H7 (cell line): Measurements from ENCODE around the gene ADD3. TPM values are rescaled to one million over a fixed set of nuclear protein-coding genes. Genes with fewer than 3 reads are reported as not detected.
"Not testable (repeated sequence)": the region's sequence is repeated elsewhere in the genome, so short reads cannot be mapped to it uniquely, and the experiment has no call there.

Experiments used
- DNase-seq: peaks from one replicate; pipeline ENCODE4 v3.0.0; 2012
- H3K27me3 ChIP-seq: 2 replicates; pipeline ENCODE4 v1.6.0; 2011; ENCODE audit warnings: mild to moderate bottlenecking, low read length; ENCODE audit not compliant: control insufficient read depth, insufficient read depth
- H3K36me3 ChIP-seq: replicated peaks from 2 replicates; pipeline ENCODE4 v1.5.1; 2011; ENCODE audit warnings: low read length; ENCODE audit not compliant: control insufficient read depth, insufficient read depth
- H3K4me3 ChIP-seq: 2 replicates; pipeline ENCODE4 v1.5.1; 2011; ENCODE audit warnings: low read depth, mild to moderate bottlenecking, control low read depth, low read length, moderate library complexity; ENCODE audit not compliant: insufficient read depth
- total RNA-seq: library from RNA; depleted of rRNA; stranded (reverse); fragments of >200 nt; shearing (Covaris generic); gene quantifications from 2 replicates; pipeline ENCODE4 v1.2.3, GENCODE V29; 2014

ADD3 gene
- total RNA-seq, 1 experiment from 2014 or later: 82.4 TPM

DNA sequence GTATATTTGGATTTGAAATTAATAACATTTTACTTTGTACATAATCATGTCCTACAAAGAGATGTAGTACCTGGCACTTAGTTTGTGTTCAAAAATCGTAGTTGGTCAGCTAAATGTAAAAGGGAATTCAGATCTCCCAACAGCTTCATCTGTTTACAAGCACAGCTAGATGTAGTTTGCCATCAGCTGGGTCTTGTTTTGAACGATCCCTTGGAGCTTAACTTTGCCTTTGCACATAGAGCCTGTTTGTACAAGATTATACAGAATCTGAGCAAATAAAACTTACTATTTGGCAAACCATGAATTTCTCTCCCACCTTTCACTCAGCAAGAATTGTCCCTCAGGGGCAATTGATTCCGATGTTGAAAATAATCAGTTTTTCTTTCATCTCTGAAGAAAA lies 36.1 kb upstream of the ADD3 start:
- H3K36me3 ChIP-seq: no peaks in the 10 kb centered on the region
- no peak for DNase-seq

DNA sequence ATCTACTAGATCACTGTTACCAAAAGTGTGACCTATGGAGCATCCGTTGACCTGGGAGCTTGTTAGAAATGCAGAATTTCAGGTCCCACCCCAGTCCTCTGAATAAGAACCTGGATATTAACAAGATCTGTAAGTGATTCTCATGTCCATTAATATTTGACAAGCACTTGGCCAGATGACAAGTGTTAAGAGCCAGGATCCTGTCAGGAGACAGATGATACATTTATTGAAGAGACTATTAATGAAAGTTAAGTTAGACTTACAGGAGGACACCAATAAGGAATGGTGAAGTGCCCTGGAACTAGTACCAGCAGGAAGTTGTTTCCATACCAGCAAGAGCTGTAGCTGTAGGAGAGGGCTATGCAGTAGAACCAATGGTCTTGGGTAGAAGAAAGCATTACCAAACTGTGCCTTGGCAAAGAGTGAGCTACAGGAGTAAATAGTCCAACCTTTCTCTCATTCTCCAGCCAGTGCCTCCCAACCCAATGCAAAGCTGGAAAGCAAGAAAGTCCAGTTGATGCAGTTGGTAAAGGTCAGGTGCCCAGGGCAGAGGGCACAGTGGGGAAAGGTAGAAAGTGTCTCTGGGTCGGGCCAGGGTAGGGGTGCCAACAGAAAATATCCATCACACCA lies 35.3 kb upstream of the ADD3 start:
- Histone ChIP-seq H3K36me3 (no peaks in the 10 kb centered on the region), H3K4me3 (no peak overlapping the region), H3K27me3 (no peaks in the 10 kb centered on the region)
- no peak for DNase-seq

More for the DNA sequence above, 36.1 kb upstream of the ADD3 start:
- H3K4me3 ChIP-seq: no peak overlapping the region
- H3K27me3 ChIP-seq: no peaks in the 10 kb centered on the region

DNA sequence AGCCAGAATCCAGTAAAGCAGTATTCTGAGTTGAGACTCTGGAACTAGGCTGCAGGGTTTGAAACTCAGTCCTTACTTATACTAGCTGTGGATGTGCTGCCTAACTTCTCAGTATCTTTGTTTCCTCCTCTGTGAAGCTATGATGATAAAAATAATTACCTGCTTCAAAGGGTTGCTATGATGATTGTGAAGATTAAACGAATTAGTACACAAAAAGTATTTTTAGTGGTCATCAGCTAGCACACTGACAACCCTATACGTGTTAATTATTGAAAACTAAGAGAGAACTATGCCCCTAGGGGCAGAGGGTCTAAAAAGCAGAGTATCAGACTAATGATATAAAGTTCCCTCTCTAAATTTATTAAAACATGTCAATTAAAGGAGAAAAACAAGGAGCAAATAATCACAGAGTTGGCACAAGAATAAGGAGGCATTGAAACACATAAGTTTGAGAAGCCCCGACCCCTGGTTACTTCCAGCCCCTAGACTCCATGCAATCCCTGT lies 34.4 kb upstream of the ADD3 start:
- Histone ChIP-seq H3K4me3 (no peak overlapping the region), H3K36me3 (no peaks in the 10 kb centered on the region), H3K27me3 (no peaks in the 10 kb centered on the region)
- DNase-seq: no peak

DNA sequence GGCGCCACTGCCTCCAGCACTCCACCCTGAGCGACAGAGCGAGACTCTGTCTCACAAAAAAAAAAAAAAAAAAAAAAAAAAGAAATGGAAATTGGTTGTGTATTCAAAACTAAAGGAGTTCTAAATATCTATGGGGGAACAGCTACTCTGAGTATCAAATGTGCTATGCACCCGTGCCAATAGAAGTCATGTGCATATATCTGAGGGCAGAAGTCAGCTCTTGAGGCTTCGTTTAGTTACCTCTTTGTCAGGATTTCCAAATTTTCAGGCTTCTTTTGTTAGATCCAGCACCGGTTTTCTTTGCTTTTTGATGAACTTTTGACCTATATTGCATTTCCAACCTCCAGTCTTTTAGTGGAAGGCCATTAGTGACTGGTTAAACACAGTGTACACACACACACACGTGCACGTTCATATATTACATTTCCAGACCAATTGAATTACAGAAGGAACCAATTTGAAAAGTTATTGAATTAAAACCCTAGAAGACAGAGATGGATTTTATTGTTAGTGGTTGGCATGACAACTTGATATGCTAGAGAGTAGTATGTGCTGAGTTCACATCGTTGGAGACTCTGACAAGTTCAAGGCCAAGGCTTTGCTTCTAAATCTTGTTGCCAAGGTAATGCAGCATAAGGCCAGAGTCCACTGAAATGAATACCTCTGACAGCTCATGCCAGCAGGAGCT lies 33.1 kb upstream of the ADD3 start:
- H3K36me3 ChIP-seq: no peaks in the 10 kb centered on the region
- no peaks in the 10 kb centered on the region for H3K27me3 ChIP-seq
- no peak overlapping the region for H3K4me3 ChIP-seq
- no peak for DNase-seq

DNA sequence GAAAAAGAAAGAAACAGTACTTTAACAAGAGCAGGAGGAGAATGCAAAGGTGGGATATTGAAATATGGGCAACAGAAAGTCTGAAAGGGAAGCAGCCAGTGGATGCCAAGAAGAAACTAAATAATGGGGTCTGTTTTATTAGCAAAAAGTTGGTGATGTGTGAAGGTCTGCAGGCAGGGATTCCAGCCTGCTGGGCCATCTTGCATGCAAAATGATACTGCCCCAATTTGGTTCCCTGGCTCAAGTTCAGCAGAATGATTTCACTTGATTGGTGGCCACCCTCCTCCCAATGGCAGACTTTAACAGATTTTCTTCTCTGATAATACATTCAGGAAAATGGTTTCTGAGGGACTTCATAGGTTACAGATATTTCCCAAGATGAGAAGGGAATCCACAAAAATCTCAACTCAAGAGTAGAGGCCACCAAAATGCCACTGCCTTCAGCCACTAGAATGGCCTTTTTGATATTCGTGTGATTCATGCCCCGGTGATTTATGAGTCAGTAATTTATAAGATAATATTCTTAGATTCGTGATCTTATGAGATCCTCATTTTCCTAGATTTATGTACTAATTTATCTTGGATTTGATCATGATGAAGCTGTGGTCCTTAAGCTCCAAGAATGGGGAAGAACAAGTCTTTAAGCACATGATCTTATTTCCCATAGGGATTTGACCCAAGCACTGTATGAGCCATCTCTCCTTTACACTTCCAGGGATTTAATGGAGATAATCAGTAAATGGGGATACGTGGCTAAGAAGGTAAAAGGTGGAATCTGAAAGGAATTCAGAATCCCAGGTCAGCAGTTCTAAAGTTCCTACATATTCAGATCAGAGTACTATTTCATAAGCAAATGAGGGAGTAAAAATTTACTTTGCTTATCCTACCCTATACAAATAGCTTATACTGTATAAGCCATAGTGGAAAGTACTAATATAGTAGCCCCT lies 32.3 kb upstream of the ADD3 start:
- no peaks in the 10 kb centered on the region for H3K27me3 ChIP-seq
- no peaks in the 10 kb centered on the region for H3K36me3 ChIP-seq
- no peak for DNase-seq
- H3K4me3 ChIP-seq: no peak overlapping the region

DNA sequence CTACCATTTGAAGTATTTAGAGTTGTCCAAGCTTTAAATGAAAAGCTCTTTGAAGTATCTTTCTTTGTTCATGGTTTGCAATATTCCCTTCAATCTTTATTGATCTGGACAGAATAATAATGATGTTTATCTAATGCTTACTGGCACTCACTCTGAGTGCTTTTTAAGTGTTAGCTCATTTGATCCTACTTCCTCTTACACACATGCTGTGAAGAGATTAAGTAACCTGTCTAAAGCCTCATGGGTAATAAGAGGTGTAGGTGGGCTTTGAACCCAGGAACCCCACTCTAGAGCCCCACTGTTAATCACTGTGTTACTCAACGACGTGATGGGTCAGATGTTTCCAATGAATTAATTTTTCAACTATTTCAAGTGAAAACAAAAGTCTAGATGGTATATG lies 31.1 kb upstream of the ADD3 start:
- no peaks in the 10 kb centered on the region for H3K36me3 ChIP-seq
- H3K4me3 ChIP-seq: no peak overlapping the region
- H3K27me3 ChIP-seq: no peaks in the 10 kb centered on the region
- no peak for DNase-seq

DNA sequence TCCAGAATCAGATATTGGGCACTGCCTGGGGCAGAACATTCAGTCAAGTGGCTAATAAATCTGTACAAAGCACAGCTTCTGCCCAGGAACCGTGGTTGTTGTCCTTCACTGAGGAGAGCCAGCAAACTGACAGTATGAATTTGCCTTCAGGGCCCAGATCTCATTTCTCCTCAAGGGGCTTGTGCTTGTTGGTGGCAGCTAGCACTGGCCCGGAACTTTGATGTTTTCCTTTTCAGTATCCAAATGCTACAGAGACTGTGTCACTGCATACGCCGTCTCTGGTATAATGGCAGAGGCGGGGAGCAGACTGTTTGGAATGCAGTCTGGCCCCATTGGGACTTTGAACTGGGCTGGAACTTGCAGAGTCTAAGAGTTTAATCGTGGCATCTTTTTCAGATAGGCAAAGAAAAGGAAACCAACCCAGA lies 30.4 kb upstream of the ADD3 start:
- H3K27me3 ChIP-seq: no peaks in the 10 kb centered on the region
- no peak for DNase-seq
- H3K4me3 ChIP-seq: no peak overlapping the region
- H3K36me3 ChIP-seq: no peaks in the 10 kb centered on the region

DNA sequence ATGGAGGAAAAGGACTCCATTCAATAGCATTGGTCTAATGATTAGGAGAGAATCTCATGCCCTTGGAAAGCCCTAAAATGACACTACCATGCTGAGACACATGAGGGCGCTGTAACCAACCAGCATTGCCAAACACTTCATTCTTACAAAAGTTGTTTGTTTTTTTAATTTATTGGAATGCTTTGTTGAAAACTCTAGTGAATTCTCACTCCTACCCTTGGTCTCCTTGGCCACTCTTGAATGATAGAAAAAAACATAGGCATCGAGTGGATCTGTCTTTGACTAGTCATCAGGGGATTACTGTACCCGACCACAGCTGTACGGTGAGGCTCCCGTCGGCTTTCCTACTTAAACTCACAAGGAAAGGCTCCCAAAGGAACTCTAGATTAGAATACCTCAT lies 29.3 kb upstream of the ADD3 start:
- Histone ChIP-seq H3K27me3 (no peaks in the 10 kb centered on the region), H3K36me3 (no peaks in the 10 kb centered on the region), H3K4me3 (no peak overlapping the region)
- DNase-seq: peak; percentile 56

DNA sequence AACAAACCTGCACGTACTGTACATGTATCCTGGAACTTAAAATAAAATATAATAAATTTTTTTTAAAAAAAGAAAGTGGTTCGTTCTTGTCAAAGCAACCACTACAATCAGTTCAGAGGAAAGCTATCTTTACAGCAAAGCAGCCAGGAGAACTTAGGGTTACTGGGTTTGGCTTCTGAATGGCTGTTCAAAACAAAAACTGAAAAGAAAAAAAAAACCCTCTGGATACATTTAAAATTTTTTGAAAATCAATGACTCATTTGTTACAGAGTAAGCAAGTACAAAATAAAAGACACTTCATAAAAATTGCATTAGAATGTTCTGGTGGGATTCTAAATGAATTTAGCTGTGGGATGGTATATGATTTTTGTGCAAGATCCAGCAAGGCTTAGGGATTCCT lies 28.6 kb upstream of the ADD3 start:
- no peaks in the 10 kb centered on the region for H3K36me3 ChIP-seq
- DNase-seq: no peak
- H3K27me3 ChIP-seq: no peaks in the 10 kb centered on the region
- no peak overlapping the region for H3K4me3 ChIP-seq

DNA sequence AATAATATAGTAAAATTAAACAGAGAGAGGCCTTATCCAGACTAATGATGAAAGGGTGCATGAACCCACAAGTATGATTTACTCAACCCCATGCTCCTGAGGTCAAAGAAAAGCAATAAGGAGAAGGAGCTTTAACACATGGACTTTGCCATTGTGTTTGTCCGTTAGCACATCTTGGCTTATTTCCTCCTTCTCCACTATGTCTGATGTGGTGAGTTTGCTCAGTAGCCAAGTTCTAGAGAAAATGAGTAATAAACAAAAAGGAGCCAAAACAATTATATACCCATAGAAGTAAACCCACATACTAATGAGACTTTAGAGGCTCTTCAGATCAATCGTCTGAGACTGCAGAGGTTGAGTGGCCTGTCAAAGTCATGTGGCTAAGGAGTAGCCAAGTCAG lies 26.1 kb upstream of the ADD3 start:
- Histone ChIP-seq H3K27me3 (no peaks in the 10 kb centered on the region), H3K4me3 (no peak overlapping the region), H3K36me3 (no peaks in the 10 kb centered on the region)
- no peak for DNase-seq

DNA sequence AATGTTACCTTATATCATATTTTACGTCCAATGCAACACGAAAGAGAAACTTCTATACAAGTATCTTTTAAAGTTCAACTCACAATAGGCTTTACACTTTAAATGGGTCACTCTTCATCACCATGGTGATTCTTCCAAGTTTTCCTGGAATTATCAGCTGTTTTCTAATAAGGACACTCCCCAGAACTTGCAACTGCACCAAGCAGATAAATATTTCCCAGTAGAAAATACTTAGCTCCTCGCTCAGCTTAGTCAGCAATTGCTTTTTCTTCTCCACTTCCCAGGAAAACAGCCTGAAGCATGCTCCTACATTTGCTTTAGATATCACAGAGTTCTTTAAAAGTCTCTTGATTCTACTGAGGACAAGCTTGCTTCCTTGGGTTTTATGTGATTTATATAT lies 25.7 kb upstream of the ADD3 start:
- Histone ChIP-seq H3K27me3 (no peaks in the 10 kb centered on the region), H3K36me3 (no peaks in the 10 kb centered on the region), H3K4me3 (no peak overlapping the region)
- no peak for DNase-seq

DNA sequence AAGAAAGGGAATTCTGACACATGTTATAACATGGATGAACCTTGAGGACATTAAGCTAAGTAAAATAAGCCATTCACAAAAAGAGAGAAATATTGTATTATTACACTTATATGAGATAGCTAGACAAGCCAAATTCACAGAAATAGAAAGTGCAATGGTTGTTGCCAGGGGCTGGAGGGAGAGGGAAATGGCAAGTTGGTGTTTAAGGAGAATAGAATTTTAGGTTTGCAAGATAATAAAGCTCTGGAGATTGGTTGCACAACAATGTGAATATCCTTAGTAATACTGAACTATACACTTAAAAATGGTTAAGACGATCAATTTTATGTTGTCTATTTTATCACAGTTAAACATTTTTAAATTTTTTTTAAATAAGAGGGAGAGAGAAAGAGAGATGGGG lies 25.0 kb upstream of the ADD3 start:
- no peak overlapping the region for H3K4me3 ChIP-seq
- no peaks in the 10 kb centered on the region for H3K36me3 ChIP-seq
- DNase-seq: no peak
- no peaks in the 10 kb centered on the region for H3K27me3 ChIP-seq

DNA sequence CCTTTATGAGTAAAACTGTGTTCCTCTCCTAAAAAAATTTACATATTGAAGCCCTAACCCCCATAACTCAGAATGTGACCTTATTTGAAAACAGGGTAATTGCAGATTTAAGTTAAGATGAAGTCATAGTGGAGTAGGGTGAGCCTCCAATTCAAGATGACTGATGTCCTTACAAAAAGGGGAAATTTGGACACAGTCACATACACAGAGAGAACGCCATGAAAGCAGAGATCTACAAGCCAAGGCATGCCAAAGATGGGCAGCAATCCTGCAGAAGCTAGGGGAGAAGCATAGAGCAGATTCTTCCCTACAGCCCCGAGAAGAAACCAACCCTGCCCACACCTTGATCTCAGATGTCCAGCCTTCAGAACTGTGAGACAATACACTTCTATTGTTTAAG lies 23.8 kb upstream of the ADD3 start:
- Histone ChIP-seq H3K27me3 (no peaks in the 10 kb centered on the region), H3K4me3 (no peak overlapping the region), H3K36me3 (no peaks in the 10 kb centered on the region)
- no peak for DNase-seq

DNA sequence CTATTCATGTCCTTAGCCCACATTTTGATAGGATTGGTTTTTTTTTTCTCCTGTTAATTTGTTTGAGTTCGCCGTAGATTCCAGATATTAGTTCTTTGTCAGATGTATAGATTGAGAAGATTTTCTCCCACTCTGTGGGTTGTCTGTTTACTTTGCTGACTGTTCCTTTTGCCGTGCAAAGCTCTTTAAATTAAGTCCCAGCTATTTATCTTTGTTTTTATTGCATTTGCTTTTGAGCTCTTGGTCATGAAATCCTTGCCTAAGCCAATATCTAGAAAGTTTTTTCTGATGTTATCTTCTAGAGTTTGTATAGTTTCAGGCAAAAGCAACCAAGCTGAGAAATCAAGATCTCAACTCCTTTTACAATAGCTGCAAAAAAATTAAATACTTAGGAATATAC lies 22.0 kb upstream of the ADD3 start:
- not testable (repeated sequence) for H3K36me3 ChIP-seq, DNase-seq, H3K27me3 ChIP-seq, H3K4me3 ChIP-seq
